PC-3 (cell line): Measurements from ENCODE around the gene DIP2C.

ENCODE experiments used
- EZH2 ChIP-seq: fragments of 300-600 bp; sonication (generic); IDR thresholded peaks from one replicate; pipeline ENCODE4 v1.6.1; 2017; ENCODE audit warnings: antibody characterized with exemption, mild to moderate bottlenecking, low read length; ENCODE audit not compliant: unreplicated experiment
- EZH2phosphoT487 ChIP-seq: fragments of 300-600 bp; sonication (generic); IDR thresholded peaks from 2 replicates; pipeline ENCODE4 v1.6.1; 2018; ENCODE audit warnings: mild to moderate bottlenecking, antibody characterized with exemption, low read length, borderline replicate concordance
- TF ChIP-seq, protein P1 (sequence below): fragments of 300-600 bp; sonication (generic); conservative IDR thresholded peaks from 2 replicates; pipeline ENCODE4 v1.5.1; 2017; ENCODE audit warnings: antibody characterized with exemption, low read depth, mild to moderate bottlenecking, low read length

DNA sequence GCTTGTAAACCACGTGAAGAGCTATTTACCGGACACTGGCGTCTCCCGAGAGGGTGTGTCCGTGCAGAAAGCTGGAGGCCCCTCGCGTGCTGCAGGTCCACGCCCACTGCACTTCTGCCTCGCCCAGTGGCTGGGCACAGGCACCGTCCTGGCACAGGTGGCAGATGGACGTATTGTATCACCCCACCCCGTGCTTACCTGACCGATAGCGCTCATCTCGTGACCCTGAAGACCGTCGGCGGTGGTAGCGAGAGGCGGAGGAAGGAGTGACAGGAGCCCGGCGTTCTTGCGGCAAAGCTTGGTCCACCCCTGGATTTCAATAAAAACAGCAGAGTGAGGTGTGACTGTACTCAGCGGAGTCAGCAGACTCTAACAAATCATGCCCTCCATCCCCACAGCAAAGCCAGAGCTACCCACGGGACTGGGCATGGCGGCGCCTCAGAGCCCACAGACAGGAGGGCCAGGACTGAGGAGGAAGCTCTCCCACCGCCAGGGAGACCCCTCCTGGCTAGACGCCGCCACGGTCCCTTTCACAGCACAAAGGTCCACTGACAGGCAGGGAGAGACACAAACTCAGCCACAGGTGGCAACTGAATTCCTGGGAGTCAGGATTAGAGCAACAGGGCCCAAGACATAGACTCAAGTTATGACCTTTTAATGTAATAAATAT is 217.1 kb downstream of the DIP2C start:
- TF ChIP-seq, protein P1, sequence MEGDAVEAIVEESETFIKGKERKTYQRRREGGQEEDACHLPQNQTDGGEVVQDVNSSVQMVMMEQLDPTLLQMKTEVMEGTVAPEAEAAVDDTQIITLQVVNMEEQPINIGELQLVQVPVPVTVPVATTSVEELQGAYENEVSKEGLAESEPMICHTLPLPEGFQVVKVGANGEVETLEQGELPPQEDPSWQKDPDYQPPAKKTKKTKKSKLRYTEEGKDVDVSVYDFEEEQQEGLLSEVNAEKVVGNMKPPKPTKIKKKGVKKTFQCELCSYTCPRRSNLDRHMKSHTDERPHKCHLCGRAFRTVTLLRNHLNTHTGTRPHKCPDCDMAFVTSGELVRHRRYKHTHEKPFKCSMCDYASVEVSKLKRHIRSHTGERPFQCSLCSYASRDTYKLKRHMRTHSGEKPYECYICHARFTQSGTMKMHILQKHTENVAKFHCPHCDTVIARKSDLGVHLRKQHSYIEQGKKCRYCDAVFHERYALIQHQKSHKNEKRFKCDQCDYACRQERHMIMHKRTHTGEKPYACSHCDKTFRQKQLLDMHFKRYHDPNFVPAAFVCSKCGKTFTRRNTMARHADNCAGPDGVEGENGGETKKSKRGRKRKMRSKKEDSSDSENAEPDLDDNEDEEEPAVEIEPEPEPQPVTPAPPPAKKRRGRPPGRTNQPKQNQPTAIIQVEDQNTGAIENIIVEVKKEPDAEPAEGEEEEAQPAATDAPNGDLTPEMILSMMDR, result no peak
- TF ChIP-seq EZH2 (no peak), EZH2phosphoT487 (no peak)
